ENCODE results near the gene PDE6H.

PDE6H gene

DNA sequence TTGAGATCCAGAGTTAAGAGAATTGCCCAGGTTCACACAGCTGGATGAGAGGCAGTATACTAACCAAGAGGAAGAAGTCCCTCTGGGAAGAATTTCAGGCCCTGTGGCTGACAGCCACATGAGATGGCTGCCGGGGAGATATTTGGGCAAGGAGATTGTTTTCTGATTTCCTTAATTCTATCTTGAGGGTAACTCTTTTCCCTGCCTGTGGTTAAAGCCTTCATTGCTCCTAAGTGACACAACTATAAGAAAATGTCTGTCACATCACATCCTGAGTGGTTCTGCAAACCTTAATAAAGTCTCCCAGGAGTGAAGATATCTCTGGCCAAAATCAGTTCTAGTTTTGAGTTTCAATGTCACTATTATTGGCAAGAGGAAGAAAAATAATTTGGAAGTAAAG is 21.0 kb upstream of the PDE6H start:
- no peak for DNase-seq (ENCODE audit: low read depth in 2 of 2)

DNA sequence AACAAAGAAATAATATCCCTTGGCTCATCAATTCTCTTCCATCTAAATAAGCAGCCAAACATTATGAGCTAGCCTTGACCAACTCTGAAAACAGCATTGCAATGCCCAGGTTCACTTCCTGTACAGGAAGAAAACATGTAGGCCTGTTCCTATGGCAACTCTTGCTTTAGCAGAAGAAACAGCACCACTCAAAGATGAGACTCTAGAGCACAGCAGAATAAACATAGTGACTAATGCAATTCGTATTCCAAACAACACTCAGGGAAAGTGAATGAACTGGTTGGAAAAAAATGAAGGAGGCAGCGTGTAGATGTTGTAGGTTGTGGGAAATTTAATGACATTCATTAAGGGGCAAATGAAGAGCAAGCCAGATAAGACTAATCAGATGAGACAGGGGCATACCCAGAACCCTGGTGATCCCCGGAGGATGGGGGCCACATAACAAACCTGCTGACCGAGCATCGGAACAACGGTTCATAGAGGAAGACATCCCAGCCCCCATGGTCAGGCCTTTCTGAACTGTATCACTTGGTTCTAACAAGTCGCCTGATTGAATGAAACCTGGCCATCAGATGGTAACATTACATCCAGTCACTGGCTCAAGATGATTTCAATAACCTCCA is 20.4 kb upstream of the PDE6H start:
- DNase-seq (ENCODE audit: low read depth in 2 of 2), result no peak

DNA sequence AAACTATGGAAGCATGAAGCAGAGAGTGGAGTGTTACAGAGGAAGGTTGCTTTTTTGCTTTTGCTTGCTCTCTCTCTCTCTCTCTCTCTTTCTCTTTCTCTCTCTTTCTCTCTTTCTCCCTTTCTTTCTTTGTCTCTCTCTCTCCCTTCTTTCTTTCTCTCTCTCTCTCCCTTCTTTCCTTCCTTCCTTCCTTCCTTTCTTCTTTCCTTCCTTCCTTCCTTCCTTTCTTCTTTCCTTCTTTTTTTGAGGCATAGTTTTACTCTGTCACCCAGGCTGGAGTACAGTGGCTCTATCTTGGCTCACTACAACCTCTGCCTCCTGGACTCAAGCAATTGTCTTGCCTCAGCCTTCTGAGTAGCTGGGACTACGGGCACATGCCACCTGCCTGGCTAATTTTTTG is 19.1 kb upstream of the PDE6H start:
- no peak for DNase-seq (ENCODE audit: low read depth in 2 of 2)

DNA sequence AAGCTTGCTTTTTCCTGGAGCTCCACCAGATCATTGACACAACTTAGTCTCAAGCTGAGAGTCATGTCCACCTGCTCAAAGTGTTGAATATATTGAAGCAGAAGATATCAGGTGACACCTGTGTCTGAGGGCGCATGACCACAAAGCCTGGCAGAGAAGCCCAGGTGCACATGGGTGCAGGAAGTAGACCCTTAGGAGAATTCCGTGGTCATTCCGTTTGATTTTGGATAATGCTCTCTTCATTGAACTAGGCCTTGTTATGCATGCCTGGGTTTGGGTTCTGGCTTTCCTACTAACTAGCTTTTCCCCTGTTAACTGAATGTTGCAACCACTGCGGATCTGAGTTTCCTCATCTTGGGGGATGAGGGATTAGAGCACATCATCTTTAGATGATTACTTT is 18.6 kb upstream of the PDE6H start:
- DNase-seq (ENCODE audit: low read depth in 2 of 2), result no peak

DNA sequence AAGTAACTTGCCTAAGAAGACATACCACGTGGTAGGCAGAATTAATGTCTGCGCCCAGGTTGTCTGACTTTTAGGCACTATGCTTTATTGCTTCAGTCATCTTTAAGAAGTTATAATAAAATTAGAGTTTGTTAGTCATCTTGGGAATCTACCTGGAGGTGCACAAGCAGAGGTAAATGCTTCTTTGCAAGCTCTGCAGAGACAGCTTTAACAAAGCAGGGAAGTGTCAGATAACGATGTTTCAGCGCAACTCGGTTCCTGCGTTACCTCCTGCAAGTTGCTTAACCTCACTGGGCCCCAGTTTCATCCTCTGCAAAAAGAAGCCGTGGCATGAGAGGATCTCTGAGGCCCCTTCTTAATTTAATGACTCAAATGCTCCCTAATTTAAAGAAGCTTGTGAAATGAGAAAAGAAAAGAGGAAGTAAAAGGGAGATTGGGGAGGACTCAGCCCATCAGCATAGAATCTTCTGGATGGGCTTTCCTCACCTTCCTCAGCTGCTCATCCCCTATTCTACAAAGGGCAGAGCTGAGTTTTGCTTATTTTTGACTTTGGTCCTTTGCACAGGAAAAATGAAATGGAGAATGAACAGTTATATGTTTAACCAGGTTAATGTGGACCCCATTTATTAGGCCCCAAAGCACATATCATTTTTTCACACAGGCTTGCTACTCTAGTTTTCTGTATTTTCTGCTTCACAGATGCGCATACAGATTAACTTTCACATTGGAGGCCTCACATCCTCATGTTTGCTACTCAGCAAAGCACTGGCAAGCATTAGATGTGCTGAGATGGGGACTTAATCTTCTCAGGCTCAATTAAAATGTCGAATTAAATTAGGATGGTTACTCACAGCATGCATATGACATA is 16.6 kb upstream of the PDE6H start:
- DNase-seq (ENCODE audit: low read depth in 2 of 2), result peak in 1 of 2 experiments; percentile 31

DNA sequence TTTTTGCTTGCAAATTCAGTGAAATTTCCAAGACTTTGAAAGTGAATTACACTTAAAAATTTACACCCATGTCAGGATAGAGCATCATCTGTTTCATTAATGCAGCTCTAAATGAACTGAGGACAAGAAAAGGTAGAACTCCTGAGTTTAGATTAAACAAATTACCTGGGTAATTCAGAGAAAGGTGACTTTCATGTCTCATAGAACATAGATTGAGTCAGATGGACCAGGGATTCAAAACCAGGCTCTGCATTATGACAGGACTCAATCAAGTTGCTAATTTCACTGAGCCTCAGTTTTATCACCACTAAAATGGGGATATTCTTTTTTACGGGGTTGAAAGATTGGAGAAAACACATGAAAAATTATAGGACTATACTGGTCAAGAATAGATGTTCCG is 15.9 kb upstream of the PDE6H start:
- DNase-seq (ENCODE audit: low read depth in 2 of 2), result no peak

DNA sequence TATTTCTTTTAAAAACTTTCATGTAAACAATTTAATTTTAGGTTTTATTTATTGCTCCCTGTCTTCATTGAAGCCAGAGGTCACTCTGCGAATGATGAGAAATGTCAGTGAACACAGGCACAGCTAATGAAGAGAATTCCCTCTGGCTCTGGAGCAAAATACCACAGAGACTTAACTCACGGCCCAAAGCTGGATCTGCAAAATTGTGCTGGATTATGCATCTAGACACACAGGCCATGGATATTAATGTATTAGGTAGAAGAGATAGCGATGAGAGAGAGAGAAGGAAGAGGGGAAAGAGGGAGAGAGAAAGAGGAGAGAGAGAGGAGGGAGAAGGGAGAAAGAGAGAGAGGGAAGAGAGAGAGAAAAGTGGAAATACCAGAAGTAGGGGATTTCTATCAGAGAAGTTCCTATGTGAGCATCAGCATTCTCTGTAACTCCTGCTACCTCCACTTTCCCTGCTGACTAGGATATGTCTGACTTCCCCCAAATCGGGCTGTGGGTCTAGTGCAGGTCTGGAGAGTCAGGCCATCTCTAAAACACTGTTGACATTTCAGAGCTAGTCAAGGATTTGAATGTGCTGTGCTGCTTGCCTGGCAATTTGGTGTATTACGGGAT is 15.2 kb upstream of the PDE6H start:
- no peak for DNase-seq (ENCODE audit: low read depth in 2 of 2)

DNA sequence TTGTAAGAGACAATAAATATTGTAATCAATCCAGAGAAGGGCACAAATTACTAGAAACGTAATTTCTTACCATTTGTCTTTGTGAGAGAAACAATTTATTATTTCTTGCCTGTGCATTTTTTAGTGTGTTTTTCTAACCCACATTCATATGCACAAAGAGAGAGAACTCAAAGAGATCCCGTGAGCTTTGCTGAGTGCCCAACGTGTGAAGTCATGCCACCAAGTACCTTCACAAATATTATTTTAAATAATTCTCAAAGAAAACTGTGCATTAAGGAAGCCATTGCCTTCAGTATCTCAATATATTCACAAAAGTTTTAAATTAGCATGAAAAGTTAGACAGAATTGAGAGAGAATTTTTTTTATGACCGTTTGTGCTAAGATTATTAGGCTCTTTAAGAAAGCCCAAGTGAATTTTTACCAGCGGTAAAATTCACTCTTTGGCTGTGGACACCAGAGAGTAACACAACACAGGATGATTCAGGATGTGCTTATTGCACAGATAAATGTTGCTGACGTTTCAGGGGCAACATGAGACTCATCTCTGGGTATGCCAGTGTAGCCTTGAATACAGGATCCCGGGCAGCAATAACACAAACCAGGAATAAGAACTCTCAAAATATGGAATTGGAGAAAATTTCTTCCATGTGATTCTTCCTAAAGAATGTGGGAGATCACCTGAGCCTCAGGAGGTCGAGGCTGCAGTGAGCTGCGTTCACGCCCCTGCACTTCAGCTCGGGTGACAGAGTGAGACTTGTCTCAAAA is 14.3 kb upstream of the PDE6H start:
- no peak for DNase-seq (ENCODE audit: low read depth in 2 of 2)

DNA sequence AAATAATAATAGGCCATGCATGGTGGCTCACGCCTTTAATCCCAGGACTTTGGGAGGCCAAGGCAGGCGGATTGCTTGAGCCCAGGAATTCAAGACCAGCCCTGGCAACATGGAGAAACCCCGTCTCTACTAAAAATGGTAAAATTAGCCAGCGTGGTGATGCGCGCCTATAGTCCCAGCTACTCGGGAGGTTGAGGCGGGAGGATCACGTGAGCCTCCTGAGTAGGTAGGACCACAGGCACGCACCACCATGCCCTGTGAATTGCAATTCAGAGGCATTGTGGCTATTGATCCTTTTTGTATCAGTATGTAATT is 13.8 kb upstream of the PDE6H start:
- DNase-seq (ENCODE audit: low read depth in 2 of 2), result no peak

DNA sequence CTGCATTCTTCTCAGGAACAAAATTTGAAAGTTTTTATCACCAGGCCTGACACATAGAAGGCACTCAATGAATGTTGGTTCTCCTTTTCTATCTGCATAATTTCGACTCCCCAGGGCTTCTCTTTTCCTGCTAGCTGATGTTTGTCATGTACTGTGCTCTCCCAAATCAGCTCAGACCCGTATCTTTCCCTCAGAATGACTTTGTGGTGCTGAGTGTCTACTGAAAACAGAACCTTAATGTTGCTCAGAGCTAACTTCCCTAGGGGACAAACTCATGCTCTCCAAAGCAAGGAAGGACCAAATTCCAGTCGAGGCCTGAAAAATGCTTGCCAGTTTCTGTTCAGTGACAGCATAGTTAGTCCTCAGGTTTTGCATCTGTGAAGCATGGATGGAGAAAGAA is 13.4 kb upstream of the PDE6H start:
- no peak for DNase-seq (ENCODE audit: low read depth in 2 of 2)

DNA sequence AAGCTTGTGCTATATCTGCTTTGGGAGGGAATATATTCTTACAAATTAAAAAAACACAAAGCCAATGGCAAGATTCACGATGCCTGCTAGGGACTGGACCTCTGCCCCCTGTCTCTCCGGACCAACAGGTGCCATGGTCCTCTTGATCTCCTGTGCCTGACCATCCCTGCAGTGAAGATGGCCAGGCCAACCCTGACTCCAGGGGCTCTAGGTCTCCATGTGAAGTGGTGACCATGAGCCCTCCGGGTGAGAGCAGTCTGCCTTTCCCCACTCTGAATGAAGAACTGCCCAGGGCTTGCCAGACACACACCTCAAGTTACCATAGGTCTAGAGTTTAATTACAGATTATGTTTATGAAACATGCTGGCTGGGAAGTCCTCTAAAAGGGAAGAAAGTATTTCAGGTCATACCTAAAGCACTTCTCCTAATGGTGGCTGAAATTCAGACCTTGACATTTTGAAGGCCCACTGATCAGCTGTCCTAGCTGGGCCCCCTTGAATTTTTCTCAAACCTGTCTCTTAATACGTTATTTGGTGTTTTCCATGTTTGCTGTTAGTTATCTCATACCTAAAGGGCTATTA is 12.8 kb upstream of the PDE6H start:
- no peak for DNase-seq (ENCODE audit: low read depth in 2 of 2)

DNA sequence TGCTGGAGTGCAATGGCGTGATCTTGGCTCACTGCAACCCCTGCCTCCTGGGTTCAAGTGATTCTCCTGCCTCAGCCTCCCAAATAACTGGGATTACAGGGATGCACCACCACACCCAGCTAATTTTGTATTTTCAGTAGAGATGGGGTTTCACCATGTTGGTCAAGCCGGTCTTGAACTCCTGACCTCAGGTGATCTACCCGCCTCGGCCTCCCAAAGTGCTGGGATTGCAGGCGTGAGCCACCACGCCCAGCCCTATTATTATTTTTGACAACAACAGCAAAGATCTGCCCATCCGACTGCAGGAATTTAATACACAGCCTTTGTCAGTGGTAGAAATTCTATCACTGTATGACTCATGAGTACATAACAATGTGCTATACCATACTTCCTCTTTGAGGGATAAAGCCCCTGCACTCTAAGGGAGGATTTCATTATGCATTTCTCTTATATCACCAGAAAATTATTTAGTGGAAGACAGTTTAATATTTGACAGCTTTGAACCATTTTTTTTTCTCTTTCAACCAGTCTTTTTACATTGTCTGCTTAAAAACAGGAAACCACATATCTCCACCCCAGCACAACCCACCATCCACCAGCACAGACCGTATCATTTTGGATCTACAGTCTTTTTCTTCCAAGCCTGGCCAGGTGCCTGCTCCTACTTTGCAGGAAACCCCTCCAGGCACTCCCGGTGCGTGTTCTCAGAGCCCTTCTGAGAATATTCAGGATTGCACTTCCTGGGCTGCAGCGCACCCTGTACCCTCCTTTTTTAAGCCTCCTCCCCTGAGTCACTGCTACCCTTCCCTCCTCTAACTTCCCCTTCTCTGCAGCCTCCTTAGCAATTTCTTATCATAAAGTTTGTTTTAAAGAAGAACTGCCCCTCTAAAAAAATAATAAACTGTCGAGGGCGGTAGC is 12.0 kb upstream of the PDE6H start:
- no peak for DNase-seq (ENCODE audit: low read depth in 2 of 2)

DNA sequence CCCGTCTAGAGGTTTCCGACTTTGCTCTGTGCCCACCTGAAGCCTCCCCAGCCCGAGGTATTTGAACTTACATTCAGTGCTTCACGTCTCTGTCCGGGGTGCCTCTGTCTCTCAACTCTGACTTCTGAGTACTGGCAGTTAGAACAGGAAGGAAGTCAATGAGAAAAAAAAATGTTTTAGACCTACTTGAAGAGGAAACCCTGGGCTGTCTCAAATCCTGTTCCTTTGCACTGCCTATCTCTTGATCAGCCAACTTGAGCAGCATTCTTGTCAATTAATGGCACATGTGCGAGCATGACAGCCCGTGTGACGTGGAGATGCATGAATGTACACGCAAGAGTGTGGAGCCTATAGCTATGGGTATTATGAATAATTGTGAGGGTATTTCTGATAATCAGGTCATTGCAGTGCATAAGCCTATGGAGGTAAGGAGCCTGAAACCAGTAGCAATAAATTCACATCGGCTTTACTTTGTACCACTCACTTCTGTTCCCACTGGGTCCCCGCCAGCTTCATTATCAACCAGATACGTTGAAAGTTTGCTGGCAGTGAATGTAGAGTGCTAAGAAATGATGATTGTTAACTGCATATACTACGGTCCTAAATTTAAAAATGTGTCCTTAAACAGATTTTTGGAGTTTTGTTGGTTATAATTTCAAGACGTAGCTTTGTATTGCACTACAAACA is 11.2 kb upstream of the PDE6H start, which contains the start of gene ARHGDIB:
Gene ARHGDIB (minus strand): TSS at position 136 of the 687 bp plus-strand sequence. CDS start 10,889 bp downstream, outside the sequence.
- DNase-seq (ENCODE audit: low read depth in 2 of 2), result peak in 1 of 2 experiments; percentile 52

DNA sequence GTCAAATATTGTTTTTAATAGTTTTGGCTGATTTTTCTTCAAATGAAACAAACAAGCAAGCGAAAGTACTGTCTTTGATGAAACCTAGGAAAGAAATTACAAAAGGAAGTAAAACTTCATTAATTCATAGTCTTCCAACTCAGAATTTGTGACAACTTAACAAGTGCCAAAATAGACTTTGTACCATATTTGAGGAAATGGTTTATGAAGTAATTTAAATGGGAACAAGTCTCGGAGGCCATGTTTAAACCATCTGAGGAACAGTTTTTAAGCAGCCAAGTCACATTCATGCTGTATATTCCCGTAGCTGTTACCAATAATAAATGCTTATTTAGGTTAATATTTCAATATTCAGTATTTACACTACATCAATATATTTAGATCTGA is 10.7 kb upstream of the PDE6H start:
- no peak for DNase-seq (ENCODE audit: low read depth in 2 of 2)

DNA sequence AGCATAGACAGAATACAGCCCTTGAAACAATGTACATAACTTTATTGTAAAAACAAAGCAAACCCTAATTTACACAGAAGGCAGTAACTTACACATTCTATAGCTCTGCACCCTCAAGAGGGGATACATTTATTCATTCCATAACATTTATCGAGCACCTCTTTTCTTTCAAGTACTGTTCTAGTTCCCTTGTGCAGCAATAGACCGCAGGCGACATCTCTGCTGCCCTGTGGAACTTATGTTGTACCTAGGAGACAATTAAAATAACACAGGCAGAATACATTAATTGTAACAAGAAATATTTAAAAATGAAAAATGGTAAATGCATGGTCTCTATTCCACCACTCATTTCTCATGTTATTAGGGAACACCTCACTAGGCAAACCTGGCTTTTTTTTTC is 10.0 kb upstream of the PDE6H start:
- no peak for DNase-seq (ENCODE audit: low read depth in 2 of 2)

DNA sequence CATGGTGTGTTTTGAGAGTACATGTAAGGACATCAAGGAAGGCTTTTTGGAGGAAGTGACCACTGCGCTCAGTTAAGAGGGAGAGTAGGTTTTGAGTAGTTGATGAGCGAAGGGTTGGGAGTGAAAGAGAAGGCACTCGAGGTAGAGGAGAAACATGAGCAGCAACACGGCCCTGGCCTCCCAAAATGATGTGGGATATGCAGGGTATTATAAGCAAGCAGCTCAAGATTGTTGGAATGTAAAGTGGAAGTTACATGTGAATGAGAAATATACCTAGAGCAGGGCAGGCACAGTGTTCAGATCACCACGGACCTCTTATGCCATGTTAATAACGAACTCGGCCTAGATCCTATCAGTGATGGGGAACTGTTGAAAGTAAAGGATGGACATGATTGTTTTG is 9.3 kb upstream of the PDE6H start:
- DNase-seq (ENCODE audit: low read depth in 2 of 2), result no peak

DNA sequence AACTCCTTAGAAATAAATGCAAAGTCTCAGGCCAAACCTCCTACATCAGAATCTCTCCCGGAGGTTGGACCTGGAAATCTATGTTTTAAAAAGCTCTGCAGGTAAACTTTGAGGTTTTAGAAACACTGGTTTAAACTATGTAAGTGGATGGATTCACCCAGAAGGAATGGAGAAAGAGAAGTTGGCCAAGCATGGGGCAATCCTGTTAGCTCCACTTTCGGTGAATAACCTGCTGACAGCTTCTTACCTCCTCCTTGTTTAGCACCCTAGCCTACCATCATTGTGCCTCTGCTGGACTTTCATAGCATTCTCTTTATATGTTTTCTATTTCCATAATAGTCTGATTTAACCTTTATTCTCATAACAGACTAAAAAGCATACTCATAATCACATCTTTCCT is 8.4 kb upstream of the PDE6H start:
- no peak for DNase-seq (ENCODE audit: low read depth in 2 of 2)

DNA sequence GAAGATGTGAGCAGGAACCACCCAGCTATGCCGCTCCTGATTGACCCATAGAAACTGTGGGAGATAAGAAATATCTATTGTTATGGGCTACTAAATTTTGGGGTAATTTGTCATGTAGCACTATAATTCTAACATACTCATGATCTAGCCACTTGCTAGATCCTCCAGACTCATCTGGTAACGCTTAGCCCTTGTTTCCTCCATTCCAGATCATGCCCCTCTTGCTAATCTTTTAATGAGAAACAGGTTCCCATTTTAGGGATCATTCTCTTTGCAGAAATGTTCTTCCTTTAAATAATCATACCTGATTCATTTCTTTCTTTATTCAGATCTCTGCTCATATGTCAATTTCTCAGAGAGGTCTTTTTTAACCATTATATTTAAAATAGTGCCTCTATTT is 7.6 kb upstream of the PDE6H start:
- no peak for DNase-seq (ENCODE audit: low read depth in 2 of 2)

DNA sequence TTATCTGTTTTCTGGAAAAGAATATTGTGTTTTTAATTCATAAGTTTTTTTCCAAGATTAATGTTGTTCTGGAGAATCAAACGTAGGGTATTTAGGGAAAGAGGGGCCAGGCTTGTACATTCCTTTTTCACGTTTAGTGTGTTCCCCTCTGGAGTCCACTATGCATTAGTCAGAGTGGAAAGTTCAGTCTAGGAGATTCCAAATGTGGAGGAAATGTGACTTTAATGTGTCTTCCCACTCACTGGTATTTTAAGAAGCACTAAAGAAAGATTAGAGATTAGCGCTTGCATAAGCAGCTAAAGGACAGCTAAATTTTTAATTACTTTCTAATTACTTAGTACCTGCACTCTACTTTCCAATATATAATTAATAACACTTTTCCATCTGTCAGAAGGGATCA is 4.4 kb upstream of the PDE6H start:
- DNase-seq (ENCODE audit: low read depth in 2 of 2), result no peak

DNA sequence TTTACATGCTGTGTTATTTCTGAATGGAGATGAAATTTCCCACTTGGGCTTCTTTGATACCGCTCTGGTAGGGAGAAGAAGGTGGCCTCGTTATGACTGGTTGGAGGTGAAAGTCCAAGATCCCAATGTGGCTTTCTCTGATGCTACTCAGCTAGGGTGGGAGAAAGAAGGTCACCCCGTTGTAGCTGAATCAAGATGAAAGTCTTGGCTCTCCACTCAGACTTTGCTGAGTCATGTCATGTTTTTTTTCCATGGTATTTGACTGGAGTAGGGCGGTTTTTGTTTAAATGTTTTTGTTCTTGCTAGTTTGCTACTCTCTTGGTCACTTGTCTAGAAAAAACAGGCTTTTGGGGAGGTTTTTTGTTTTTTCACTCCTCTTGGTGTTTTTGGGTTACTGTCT is 2.4 kb upstream of the PDE6H start:
- DNase-seq (ENCODE audit: low read depth in 2 of 2), result no peak

All from stimulated activated CD4-positive, alpha-beta T cell treated with anti-CD3 and anti-CD28 coated beads, Interleukin-12 subunit alpha, Interleukin-12 subunit beta, amount 100 ng/mL, for 24 hours (primary cell).